Naive B cell (primary cell): ENCODE data around the gene COPS9. TPM values are rescaled to one million over a fixed set of nuclear protein-coding genes. Genes with fewer than 3 reads are reported as not detected.

Experiments used
- ATAC-seq, 2 donors: fragments of 150-1000 bp; cut with Tn5 transposase; 2 replicates each; pipeline ENCODE4 v1.10.0; 2021; ENCODE audit warnings: low read depth in 2 of 2, mild to moderate bottlenecking in 2 of 2, moderate library complexity in 2 of 2
- DNase-seq: peaks from one replicate; pipeline ENCODE4 v3.0.0; 2022
- H3K27ac Mint-ChIP-seq, 6 donors: one replicate each; pipeline ENCODE4 v1.8.0; 2020 to 2022; ENCODE audit warnings: mild to moderate bottlenecking in 6 of 6, mixed read lengths in 6 of 6, moderate library complexity in 5 of 6, inconsistent platforms in 2 of 6
- H3K27me3 Mint-ChIP-seq, 3 donors: one replicate each; pipeline ENCODE4 v1.8.0; 2021 to 2022; ENCODE audit warnings: mixed read lengths in 3 of 3, mild to moderate bottlenecking in 1 of 3
- H3K36me3 Mint-ChIP-seq, 2 donors: one replicate each; pipeline ENCODE4 v1.8.0; 2020 to 2022; ENCODE audit warnings: mixed read lengths in 2 of 2, inconsistent platforms in 1 of 2, mild to moderate bottlenecking in 1 of 2
- H3K4me1 Mint-ChIP-seq, 3 donors: one replicate each; pipeline ENCODE4 v1.8.0; 2020 to 2022; ENCODE audit warnings: mixed read lengths in 3 of 3, inconsistent platforms in 1 of 3, mild to moderate bottlenecking in 1 of 3, moderate library complexity in 1 of 3
- H3K4me3 Mint-ChIP-seq, 8 donors: one replicate each; pipeline ENCODE4 v1.8.0; 2020 to 2022; ENCODE audit warnings: mild to moderate bottlenecking in 8 of 8, mixed read lengths in 8 of 8, moderate library complexity in 8 of 8, inconsistent platforms in 2 of 8
- H3K9me3 Mint-ChIP-seq, 7 donors: one replicate each; pipeline ENCODE4 v1.8.0; 2020 to 2022; ENCODE audit warnings: mixed read lengths in 7 of 7, mild to moderate bottlenecking in 5 of 7, inconsistent platforms in 2 of 7, moderate library complexity in 1 of 7
- polyA plus RNA-seq, 6 donors: library from polyadenylated mRNA; unstranded; fragments of 300-500 nt; fragmentation: Illumina TruSeq; gene quantifications; one replicate each; pipeline ENCODE4 v1.2.3, GENCODE V29; 2021; ENCODE audit warnings: low read depth in 6 of 6

Gene COPS9
- polyA plus RNA-seq, 6 donors from 2014 or later: 182 to 232 (median 207) TPM

DNA sequence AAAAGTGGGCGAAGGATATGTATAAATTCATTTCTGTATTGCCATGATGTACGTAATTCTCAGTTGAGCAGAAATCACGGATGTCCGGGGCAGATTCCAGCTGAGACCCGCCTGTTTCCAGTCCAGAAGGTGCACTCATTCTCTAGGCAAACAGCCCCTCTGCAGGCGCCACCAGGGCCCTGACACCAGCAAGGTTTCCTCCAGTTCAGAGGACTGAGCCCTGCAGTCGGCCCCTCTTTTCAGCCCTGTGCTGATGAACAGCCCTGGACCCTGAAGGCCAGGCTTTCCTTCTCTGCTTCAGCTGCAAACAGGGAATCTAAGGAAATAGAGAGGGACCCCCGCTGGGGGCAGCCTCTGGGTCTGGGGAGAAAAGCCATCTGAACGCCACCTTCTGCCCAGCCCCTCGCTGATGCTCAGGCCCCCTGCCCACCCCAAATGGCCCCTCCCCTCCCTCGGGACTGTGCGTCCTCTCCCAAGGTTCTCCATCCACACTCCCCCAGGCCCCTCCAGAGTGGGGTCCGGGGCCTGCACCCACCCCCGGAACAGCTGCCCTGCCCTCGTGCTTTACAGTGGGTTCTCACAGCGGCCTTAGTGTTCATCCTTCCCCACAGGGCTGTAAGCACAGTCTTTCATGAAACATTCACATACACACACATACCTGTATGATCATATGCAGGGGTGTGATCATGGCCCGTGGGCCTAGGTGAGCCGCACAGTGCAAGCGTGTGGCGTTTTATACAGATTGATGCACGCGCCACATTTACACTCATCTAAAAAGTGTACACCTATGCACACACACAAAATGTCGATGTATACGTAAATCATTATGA lies 12.1 kb downstream of the COPS9 start:
- Mint-ChIP-seq H3K36me3 (peaks cover 16 to 21% of the 10 kb centered on the region in 2 donors), H3K9me3 (peaks cover 0 to 7% (median 0%) of the 10 kb centered on the region in 7 donors), H3K4me3 (no peak overlapping the region), H3K27me3 (peaks cover 0 to 4% (median 0%) of the 10 kb centered on the region in 3 donors), H3K27ac (no peak overlapping the region), H3K4me1 (peaks cover 0 to 9% (median 0%) of the 10 kb centered on the region in 3 donors)
- DNase-seq: no peak
- no peak for ATAC-seq

DNA sequence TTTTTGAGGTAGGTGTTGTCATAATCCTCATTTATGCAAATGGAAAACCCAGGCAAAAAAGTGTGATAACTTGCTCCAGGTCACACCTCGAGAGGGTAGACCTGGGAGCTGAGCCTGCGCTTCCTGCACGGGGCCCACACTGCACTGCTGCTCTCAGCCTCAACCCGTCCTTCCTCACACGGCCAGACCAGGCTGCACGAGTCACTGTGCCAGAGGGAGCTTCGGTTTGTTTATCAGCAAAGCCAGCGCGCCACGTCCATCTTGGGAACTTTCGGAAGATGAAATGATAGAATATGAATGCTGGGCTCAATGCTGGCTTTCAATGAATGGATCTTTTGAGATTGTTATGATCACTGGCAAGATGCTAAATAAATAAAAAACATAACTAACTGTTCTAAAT lies 14.4 kb downstream of the COPS9 start:
- DNase-seq: no peak
- H3K27ac Mint-ChIP-seq: no peak overlapping the region

DNA sequence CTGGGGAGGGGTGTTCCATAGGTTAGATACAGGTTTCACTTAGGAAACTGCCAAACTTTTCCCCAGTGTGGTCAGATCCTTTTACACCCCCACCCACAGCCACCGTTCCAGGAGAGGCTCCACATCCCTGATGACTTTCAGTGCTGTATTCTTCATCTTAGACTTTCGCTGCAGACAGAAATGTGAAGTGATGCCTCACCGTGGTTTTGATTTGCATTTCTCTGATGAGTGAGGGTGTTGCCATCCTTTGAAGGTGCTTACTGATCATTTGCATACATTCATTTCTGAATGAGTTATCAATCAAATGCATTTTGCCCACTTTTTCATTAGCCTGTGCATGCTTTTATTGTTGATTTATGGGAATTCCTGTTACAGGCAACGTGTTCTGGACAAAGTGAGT lies 14.9 kb downstream of the COPS9 start:
- Mint-ChIP-seq H3K4me3 (no peak overlapping the region), H3K27ac (no peak overlapping the region), H3K27me3 (peaks cover 2 to 6% (median 3%) of the 10 kb centered on the region in 3 donors), H3K9me3 (peaks cover 0 to 17% (median 3%) of the 10 kb centered on the region in 7 donors), H3K4me1 (no peaks in the 10 kb centered on the region), H3K36me3 (peaks cover 3 to 10% of the 10 kb centered on the region in 2 donors)
- DNase-seq (no peak), ATAC-seq (no peak)

More for the DNA sequence above, 14.4 kb downstream of the COPS9 start:
- Mint-ChIP-seq H3K36me3 (peaks cover 8 to 14% of the 10 kb centered on the region in 2 donors), H3K27me3 (peaks cover 0 to 4% (median 0%) of the 10 kb centered on the region in 3 donors), H3K9me3 (peaks cover 0 to 17% (median 3%) of the 10 kb centered on the region in 7 donors), H3K4me1 (peaks cover 0 to 3% (median 0%) of the 10 kb centered on the region in 3 donors), H3K4me3 (no peak overlapping the region)
- ATAC-seq: no peak

DNA sequence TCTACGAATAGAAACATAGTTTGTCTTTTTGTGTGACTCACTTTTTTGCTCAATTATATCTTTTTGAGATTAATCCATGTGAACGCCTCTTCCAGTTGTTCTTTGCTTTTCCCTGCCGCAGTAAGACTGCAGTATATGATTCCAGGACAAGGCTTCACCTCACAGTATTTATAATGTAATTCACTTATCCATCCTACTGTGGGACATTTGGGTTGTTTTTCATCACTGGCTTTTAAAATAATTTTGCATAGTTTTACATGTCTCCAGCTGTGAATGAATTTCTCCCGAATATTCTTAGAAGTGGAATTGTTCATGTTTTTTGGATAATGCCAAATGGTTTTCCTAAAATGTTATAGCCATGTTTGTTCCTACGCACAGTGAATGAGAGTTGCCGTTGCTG lies 21.9 kb downstream of the COPS9 start:
- Mint-ChIP-seq H3K27me3 (peaks cover 29 to 46% (median 42%) of the 10 kb centered on the region in 3 donors), H3K36me3 (no peaks in the 10 kb centered on the region), H3K4me3 (no peak overlapping the region), H3K4me1 (no peaks in the 10 kb centered on the region), H3K27ac (no peak overlapping the region), H3K9me3 (peaks cover 0 to 11% (median 3%) of the 10 kb centered on the region in 7 donors)
- no peak for ATAC-seq
- DNase-seq: no peak

DNA sequence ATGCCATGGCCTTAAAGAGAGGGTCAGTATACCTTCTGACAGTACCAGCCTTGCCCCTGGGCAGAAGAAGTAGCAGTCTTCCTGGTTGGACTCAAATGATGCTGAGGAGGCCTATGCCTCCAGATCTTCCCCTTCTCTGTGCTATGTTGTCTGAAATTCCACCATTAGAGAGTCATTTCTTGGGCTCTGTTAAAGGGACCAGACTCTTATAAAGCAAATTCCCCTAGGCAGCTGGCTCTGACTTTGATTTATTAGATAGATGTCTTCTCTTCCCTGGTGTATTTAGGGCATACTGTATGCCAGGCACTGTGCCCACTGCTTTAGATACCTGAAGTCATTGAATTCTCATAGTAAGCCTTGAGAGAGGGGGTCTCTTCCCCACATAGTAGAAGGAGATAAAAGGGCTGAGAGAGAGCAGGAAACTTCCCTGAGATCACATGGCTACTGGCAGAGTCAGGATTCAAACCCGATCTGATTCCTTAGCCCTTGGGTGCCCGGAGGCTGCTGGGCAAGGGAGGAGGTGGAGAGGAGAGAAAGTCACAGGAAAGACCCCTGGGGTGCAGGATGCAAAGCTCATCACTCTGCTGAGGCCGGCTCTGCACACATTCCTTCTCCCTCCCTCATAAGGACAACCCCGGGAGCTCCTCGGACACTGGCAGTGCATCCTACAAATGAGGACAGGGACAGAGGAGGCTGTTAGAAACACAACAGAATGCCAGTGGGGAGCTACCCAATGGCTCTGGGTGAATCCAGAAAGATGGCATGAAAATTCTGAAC lies 23.0 kb downstream of the COPS9 start:
- H3K27me3 Mint-ChIP-seq: peaks cover 29 to 50% (median 47%) of the 10 kb centered on the region in 3 donors
- DNase-seq (no peak), ATAC-seq (no peak)
- H3K27ac Mint-ChIP-seq: no peak overlapping the region
- peaks cover 0 to 3% (median 0%) of the 10 kb centered on the region in 7 donors for H3K9me3 Mint-ChIP-seq
- no peak overlapping the region for H3K4me3 Mint-ChIP-seq
- no peaks in the 10 kb centered on the region for H3K4me1 Mint-ChIP-seq
- H3K36me3 Mint-ChIP-seq: no peaks in the 10 kb centered on the region

DNA sequence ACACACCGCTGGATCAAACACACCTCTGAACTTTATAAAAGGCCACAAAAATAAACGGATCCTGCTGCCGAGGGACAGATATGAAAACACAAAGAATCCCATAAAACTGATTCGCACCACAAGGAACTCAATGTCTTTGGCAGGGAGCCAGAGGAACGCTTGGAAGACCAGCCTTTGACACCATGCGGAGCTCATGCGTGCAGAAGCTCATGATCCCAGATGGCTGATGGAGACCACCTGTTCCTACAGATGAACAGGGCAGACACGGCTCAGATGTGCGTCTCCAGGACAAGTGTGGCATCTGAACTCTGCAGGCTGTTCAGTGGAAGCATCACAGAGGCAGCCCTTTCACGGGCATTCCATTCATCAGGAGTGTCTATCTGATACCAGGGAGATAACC lies 24.9 kb downstream of the COPS9 start:
- Mint-ChIP-seq H3K27me3 (peaks cover 28 to 61% (median 52%) of the 10 kb centered on the region in 3 donors), H3K4me3 (no peak overlapping the region), H3K36me3 (no peaks in the 10 kb centered on the region), H3K27ac (no peak overlapping the region), H3K9me3 (no peaks in the 10 kb centered on the region), H3K4me1 (no peaks in the 10 kb centered on the region)
- DNase-seq (no peak), ATAC-seq (no peak)

DNA sequence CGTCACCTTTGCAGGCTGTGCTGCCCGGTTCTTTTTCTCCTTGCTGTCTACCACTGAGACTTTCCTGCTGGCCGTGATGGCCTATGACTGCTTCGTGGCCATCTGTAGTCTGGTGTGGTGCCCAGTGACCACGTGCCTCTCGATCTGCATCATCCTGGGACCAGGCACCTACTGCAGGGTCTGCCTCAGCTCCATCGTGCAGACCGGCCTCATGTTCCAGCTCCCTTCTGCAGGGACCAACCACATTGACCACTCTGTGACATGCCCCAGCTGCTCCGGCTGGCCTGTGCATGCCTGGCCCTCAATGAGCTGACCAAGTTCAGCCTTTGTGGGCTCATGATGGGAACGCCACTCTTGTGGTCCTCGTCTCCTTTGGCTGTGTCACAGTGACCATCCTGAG lies 26.7 kb downstream of the COPS9 start:
- H3K9me3 Mint-ChIP-seq: no peaks in the 10 kb centered on the region
- ATAC-seq: no peak
- H3K27me3 Mint-ChIP-seq: peaks cover 18 to 55% (median 48%) of the 10 kb centered on the region in 3 donors
- H3K4me1 Mint-ChIP-seq: no peaks in the 10 kb centered on the region
- DNase-seq: no peak
- no peak overlapping the region for H3K27ac Mint-ChIP-seq
- no peaks in the 10 kb centered on the region for H3K36me3 Mint-ChIP-seq
- no peak overlapping the region for H3K4me3 Mint-ChIP-seq

DNA sequence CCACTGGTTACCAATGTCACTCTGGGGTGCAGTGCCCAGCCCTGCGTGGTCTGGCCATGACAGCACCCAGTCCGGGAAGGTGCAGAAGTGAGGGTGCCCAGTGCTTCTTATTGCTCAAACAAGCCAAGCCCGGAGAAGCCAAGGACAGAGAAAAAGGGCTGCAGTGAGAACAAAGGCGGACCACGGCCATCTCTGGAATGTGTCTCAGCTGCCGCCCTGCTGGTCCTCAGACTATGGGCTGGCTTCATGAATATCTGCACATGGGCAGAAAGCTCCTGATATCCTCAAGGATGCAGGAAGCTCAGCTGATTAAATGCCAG lies 28.7 kb downstream of the COPS9 start:
- H3K36me3 Mint-ChIP-seq: no peaks in the 10 kb centered on the region
- no peak overlapping the region for H3K27ac Mint-ChIP-seq
- H3K9me3 Mint-ChIP-seq: no peaks in the 10 kb centered on the region
- no peak overlapping the region for H3K4me3 Mint-ChIP-seq
- H3K4me1 Mint-ChIP-seq: no peaks in the 10 kb centered on the region
- DNase-seq (no peak), ATAC-seq (no peak)
- H3K27me3 Mint-ChIP-seq: peaks cover 14 to 45% (median 35%) of the 10 kb centered on the region in 3 donors

DNA sequence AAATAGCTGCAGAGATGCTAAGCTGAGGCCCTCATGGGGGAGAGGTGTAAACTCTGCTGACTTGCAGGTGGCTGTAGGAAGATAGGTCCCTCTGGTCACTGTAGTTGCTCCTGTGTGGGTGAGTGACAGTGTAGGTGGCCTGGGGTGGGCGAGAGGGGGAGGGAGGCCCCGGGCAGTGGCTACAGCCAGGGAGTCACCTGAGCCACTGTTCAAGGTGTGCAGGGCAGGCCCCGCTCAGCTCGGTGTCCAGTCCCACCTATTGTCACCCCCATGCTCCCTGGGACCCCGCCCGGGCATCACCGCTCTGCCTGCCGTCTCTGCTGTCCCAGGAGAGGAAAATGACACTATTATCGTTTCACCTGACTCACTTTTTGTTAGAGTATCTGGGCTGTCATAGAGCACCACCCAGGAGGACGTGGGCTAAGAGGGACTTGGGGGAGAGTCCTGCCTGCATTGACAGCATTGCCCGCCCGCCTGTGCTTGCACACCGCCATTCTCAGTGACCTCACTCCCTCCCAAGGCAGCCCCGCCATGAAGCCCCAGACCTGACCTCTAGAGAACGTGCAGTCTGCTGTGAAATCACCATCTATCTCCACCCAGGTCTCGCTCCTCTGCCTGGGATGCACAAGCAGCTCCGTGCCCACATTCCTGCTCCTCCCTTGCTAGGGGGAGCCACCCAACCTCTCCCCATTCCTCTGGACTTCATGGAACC lies 29.2 kb downstream of the COPS9 start:
- H3K4me1 Mint-ChIP-seq: no peaks in the 10 kb centered on the region

DNA sequence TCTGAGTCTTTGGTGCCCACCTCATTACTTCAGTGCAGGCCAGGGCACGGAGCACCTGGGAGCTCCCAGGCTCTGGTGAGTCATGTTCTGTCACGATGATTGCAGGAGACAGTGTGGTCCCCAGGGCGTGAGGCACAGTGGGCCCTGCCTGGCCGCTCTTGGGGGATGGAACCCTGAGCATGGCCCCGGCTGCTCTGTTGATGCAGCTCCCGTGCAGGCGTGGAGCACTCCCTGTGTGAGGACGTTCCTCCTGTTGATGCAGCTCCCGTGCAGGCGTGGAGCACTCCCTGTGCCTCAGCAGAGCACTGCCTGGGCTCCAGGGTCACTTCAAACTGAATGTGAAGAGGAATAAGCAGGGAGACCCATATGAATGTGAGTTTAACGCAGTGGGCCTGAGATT lies 30.1 kb downstream of the COPS9 start:
- Mint-ChIP-seq H3K36me3 (no peaks in the 10 kb centered on the region), H3K4me3 (no peak overlapping the region), H3K4me1 (no peaks in the 10 kb centered on the region), H3K27me3 (peaks cover 8 to 32% (median 30%) of the 10 kb centered on the region in 3 donors), H3K27ac (no peak overlapping the region), H3K9me3 (peaks cover 0 to 2% (median 0%) of the 10 kb centered on the region in 7 donors)
- no peak for ATAC-seq
- DNase-seq: no peak

More for the DNA sequence above, 29.2 kb downstream of the COPS9 start:
- Mint-ChIP-seq H3K4me3 (no peak overlapping the region), H3K36me3 (no peaks in the 10 kb centered on the region), H3K27ac (no peak overlapping the region), H3K9me3 (no peaks in the 10 kb centered on the region), H3K27me3 (peaks cover 15 to 40% (median 30%) of the 10 kb centered on the region in 3 donors)
- no peak for ATAC-seq
- DNase-seq: no peak

DNA sequence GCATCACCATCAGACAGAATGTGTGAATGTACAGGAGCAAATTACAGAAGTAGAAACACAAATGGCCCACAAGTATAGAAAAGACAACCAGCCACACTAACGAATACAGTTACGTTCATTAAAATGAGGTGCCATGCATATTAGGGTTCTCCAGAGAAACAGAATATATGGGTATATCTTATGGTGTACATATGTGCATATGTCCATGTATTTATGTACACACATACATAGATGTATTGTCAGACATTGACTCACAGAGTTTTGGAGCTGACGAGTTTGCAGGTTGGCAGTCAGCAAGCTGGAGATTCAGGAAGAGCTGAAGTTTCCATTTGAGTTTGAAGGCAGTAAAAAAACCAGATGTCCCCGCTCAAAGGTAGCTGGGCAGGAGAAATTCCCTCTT lies 33.0 kb downstream of the COPS9 start:
- H3K9me3 Mint-ChIP-seq: peaks cover 2 to 18% (median 10%) of the 10 kb centered on the region in 7 donors
- H3K27ac Mint-ChIP-seq: no peak overlapping the region
- H3K4me1 Mint-ChIP-seq: no peaks in the 10 kb centered on the region
- peaks cover 24 to 44% (median 43%) of the 10 kb centered on the region in 3 donors for H3K27me3 Mint-ChIP-seq
- no peak overlapping the region for H3K4me3 Mint-ChIP-seq
- no peak for ATAC-seq
- DNase-seq: no peak
- H3K36me3 Mint-ChIP-seq: peaks cover 0 to 15% of the 10 kb centered on the region in 2 donors

DNA sequence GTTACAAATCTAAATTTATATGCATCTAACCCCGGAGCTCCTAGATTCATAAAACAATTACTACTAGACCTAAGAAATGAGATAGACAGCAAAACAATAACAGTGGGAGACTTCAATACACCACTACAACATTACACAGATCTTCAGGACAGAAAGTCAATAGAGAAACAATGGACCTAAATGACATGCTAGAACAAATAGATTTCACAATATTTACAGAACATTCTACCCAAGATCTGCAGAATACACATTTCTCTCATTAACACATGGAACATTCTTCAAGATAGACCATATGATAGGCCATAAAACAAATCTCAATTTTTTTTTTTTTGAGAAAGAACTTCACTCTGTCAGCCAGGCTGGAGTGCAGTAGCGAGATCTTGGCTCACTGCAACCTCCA lies 37.8 kb downstream of the COPS9 start:
- no peak for ATAC-seq
- Mint-ChIP-seq H3K9me3 (peaks cover 7 to 38% (median 20%) of the 10 kb centered on the region in 7 donors), H3K4me1 (no peaks in the 10 kb centered on the region), H3K36me3 (peaks cover 0 to 36% of the 10 kb centered on the region in 2 donors), H3K27me3 (peaks cover 56 to 81% (median 71%) of the 10 kb centered on the region in 3 donors), H3K27ac (no peak overlapping the region), H3K4me3 (no peak overlapping the region)
- no peak for DNase-seq
